HepG2 (cell line): ENCODE measurements around the gene HCFC2. TPM values are rescaled to one million over a fixed set of nuclear protein-coding genes. Genes with fewer than 3 reads are reported as not detected.

ENCODE experiments used
- ATAC-seq: fragments of 200-7000 bp; cut with Tn5 transposase; 3 replicates; pipeline ENCODE4 v1.9.1; 2020; ENCODE audit warnings: mild to moderate bottlenecking, moderate library complexity
- BruUV-seq: library from RNA; stranded (reverse); fragments of 400-500 nt; replicated peaks from 2 replicates; lab custom pipeline; 2021; lab: Mats Ljungman, UMichigan
- CTCF ChIA-PET: fragments of 300-600 bp; formaldehyde crosslinking; extraction: SDS; loops from one replicate; lab custom pipeline; 2021; ENCODE audit warnings: low total read pairs, inconsistent platforms, low intra/inter-chr PET ratio; lab: Yijun Ruan, JAX
- POLR2A ChIA-PET: fragments of 350-600 bp; sonication (Branson Sonifier 250); formaldehyde crosslinking; loops from one replicate; lab custom pipeline; 2020; ENCODE audit warnings: antibody characterized with exemption, inconsistent platforms; lab: Yijun Ruan, JAX
- DNase-seq: peaks from one replicate; pipeline ENCODE4 v3.0.0-alpha.2; 2015; ENCODE audit warnings: low spot score
- FAIRE-seq: peaks from 3 replicates; lab custom pipeline; 2011; peaks lifted over from hg19 to GRCh38; lab: Jason Lieb, UNC
- H2AFZ ChIP-seq: one replicate; pipeline ENCODE4 v1.6.1; 2011; ENCODE audit warnings: low read length, inconsistent platforms
- H3K27ac ChIP-seq: fragments of 300-600 bp; 3 replicates; pipeline ENCODE4 v1.8.0; 2011; ENCODE audit warnings: mixed run types, mild to moderate bottlenecking, mixed read lengths, low read length, inconsistent platforms; ENCODE audit not compliant: insufficient read depth; ENCODE audit errors: extremely low read length
- H3K27me3 ChIP-seq, 2 experiments: fragments of 200-600 bp in 1 of 2; 2 replicates in 1 of 2; 3 replicates in 1 of 2; pipeline versions ENCODE4 v1.6.0 to v1.8.0; 2011; ENCODE audit warnings: low read length in 2 of 2, mild to moderate bottlenecking in 2 of 2, moderate library complexity in 2 of 2, inconsistent platforms in 1 of 2; ENCODE audit not compliant: insufficient read depth in 2 of 2, control insufficient read depth in 1 of 2
- H3K36me3 ChIP-seq, 2 experiments: fragments of 200-600 bp in 1 of 2; replicated peaks in 1 of 2; 2 replicates in 1 of 2; 3 replicates in 1 of 2; pipeline versions ENCODE4 v1.5.1 to v1.8.0; 2011; ENCODE audit warnings: low read length in 2 of 2, inconsistent platforms in 1 of 2; ENCODE audit not compliant: insufficient read depth in 2 of 2, control insufficient read depth in 1 of 2
- H3K4me1 ChIP-seq: 2 replicates; pipeline ENCODE4 v1.5.1; 2012; ENCODE audit warnings: low read length, inconsistent platforms; ENCODE audit not compliant: insufficient read depth
- H3K4me2 ChIP-seq: 2 replicates; pipeline ENCODE4 v1.6.0; 2011; ENCODE audit warnings: low read depth, low read length, inconsistent platforms
- H3K4me3 ChIP-seq, 3 experiments: fragments of 200-600 bp in 1 of 3; sonication (generic), shearing (Covaris generic) in 1 of 3; replicated peaks in 1 of 3; 2 replicates each; pipeline ENCODE4 v1.5.1; 2011 to 2016; ENCODE audit warnings: low read length in 3 of 3, inconsistent platforms in 2 of 3, low read depth in 2 of 3, mild to moderate bottlenecking in 2 of 3, control low read depth in 1 of 3, mixed read lengths in 1 of 3; ENCODE audit not compliant: insufficient read depth in 1 of 3
- H3K79me2 ChIP-seq: one replicate; pipeline ENCODE4 v1.6.1; 2011; ENCODE audit warnings: low read length, inconsistent platforms; ENCODE audit not compliant: insufficient read depth
- H3K9ac ChIP-seq: 2 replicates; pipeline ENCODE4 v1.6.0; 2011; ENCODE audit warnings: mild to moderate bottlenecking, low read depth, low read length, inconsistent platforms; ENCODE audit not compliant: insufficient read depth
- H3K9me3 ChIP-seq: 2 replicates; pipeline ENCODE4 v1.5.1; 2012; ENCODE audit warnings: mild to moderate bottlenecking, low read length
- H4K20me1 ChIP-seq: 2 replicates; pipeline ENCODE4 v1.6.0; 2011; ENCODE audit warnings: inconsistent platforms, mild to moderate bottlenecking, low read length, moderate library complexity; ENCODE audit not compliant: insufficient read depth
- BRF2 ChIP-seq: sonication (generic); formaldehyde crosslinking; IDR thresholded peaks from 2 replicates; pipeline ENCODE4 v1.8.1; 2022; ENCODE audit warnings: mild to moderate bottlenecking, missing genetic modification reagents
- ISX ChIP-seq: sonication (generic); formaldehyde crosslinking; conservative IDR thresholded peaks from 2 replicates; pipeline ENCODE4 v1.5.0; 2020; ENCODE audit warnings: missing genetic modification reagents
- MAZ ChIP-seq, 2 experiments: sonication (generic) in 1 of 2; formaldehyde crosslinking in 1 of 2; IDR thresholded peaks; 2 replicates each; pipeline versions ENCODE4 v1.5.0 to v1.6.1; 2012 to 2020; ENCODE audit warnings: low read depth in 2 of 2, mild to moderate bottlenecking in 2 of 2, borderline replicate concordance in 1 of 2, improper control_type of control experiment in 1 of 2, low read length in 1 of 2, missing genetic modification reagents in 1 of 2, moderate library complexity in 1 of 2
- PRDM15 ChIP-seq: sonication (generic); formaldehyde crosslinking; IDR thresholded peaks from 2 replicates; pipeline ENCODE4 v1.4.0; 2020; ENCODE audit warnings: missing genetic modification reagents
- PRMT3 ChIP-seq: sonication (generic); formaldehyde crosslinking; IDR thresholded peaks from 2 replicates; pipeline ENCODE4 v1.8.1; 2022; ENCODE audit warnings: low read depth, mild to moderate bottlenecking, moderate library complexity, missing genetic modification reagents, borderline replicate concordance
- RXRA ChIP-seq: sonication (generic); formaldehyde crosslinking; IDR thresholded peaks from 2 replicates; pipeline ENCODE4 v1.5.1; 2020; ENCODE audit warnings: missing genetic modification reagents
- TEF ChIP-seq: sonication (generic); formaldehyde crosslinking; IDR thresholded peaks from 2 replicates; pipeline ENCODE4 v1.5.0; 2020; ENCODE audit warnings: missing genetic modification reagents
- TRAFD1 ChIP-seq: sonication (generic); formaldehyde crosslinking; IDR thresholded peaks from 2 replicates; pipeline ENCODE4 v1.5.1; 2020; ENCODE audit warnings: missing genetic modification reagents, mild to moderate bottlenecking, borderline replicate concordance
- TRIM24 ChIP-seq: sonication (generic); formaldehyde crosslinking; IDR thresholded peaks from 2 replicates; pipeline ENCODE4 v1.8.0; 2022; ENCODE audit warnings: mild to moderate bottlenecking, missing genetic modification reagents
- ZBTB42 ChIP-seq: sonication (generic); formaldehyde crosslinking; IDR thresholded peaks from 2 replicates; pipeline ENCODE4 v1.5.0; 2020; ENCODE audit warnings: mild to moderate bottlenecking, missing genetic modification reagents
- ZFP36L2 ChIP-seq: sonication (generic); formaldehyde crosslinking; IDR thresholded peaks from 2 replicates; pipeline ENCODE4 v1.4.0; 2020; ENCODE audit warnings: missing genetic modification reagents
- ZFY ChIP-seq: sonication (generic); formaldehyde crosslinking; IDR thresholded peaks from 2 replicates; pipeline ENCODE4 v1.4.0; 2020; ENCODE audit warnings: missing genetic modification reagents
- ZNF337 ChIP-seq: sonication (generic); formaldehyde crosslinking; IDR thresholded peaks from 2 replicates; pipeline ENCODE4 v1.5.1; 2020; ENCODE audit warnings: missing genetic modification reagents, low read depth, mild to moderate bottlenecking, borderline replicate concordance
- ZNF343 ChIP-seq: sonication (generic); formaldehyde crosslinking; IDR thresholded peaks from 2 replicates; pipeline ENCODE4 v1.4.0; 2020; ENCODE audit warnings: mild to moderate bottlenecking, missing genetic modification reagents
- ZNF431 ChIP-seq: sonication (generic); formaldehyde crosslinking; IDR thresholded peaks from 2 replicates; pipeline ENCODE4 v1.9.0; 2022; ENCODE audit warnings: missing genetic modification reagents, low read depth, mild to moderate bottlenecking, borderline replicate concordance
- ZNF547 ChIP-seq: sonication (generic); formaldehyde crosslinking; IDR thresholded peaks from 2 replicates; pipeline ENCODE4 v1.5.1; 2020; ENCODE audit warnings: mild to moderate bottlenecking, missing genetic modification reagents
- WGBS: methylation state at CpG from one replicate; pipeline ENCODE4 v1.1.6; 2017; ENCODE audit warnings: low lambda C conversion rate; 5-methylcytosine and 5-hydroxymethylcytosine counted together
- in situ Hi-C: cut with HindIII; loops from 2 replicates; pipeline ENCODE4 v1.10.0; 2017; ENCODE audit warnings: low pct_unique_long_range_greater_than_20kb; ENCODE audit not compliant: extremely low pct_ligation_motif_present
- intact Hi-C: fragments of 100-400 bp; cut with micrococcal nuclease; formaldehyde crosslinking; loops from one replicate; pipeline ENCODE4 v1.10.0; 2022; ENCODE audit not compliant: unreplicated experiment
- polyA plus RNA-seq, 8 experiments: library from polyadenylated mRNA; depleted of rRNA in 3 of 8; stranded (reverse) in 7 of 8; unstranded in 1 of 8; fragments of >200 nt; fragmentation: Illumina TruSeq in 4 of 8; extraction: Trizol in 4 of 8; gene quantifications; 2 replicates each; pipeline versions ENCODE4 v1.2.1 to v1.2.3, GENCODE V29; 2011 to 2016; ENCODE audit warnings: low read depth in 4 of 8, missing spikeins in 1 of 8, mixed read lengths in 1 of 8; ENCODE audit not compliant: insufficient read depth in 1 of 8
- total RNA-seq, 5 experiments: library from RNA; depleted of rRNA; stranded (reverse); fragments of >200 nt; fragmentation: Illumina TruSeq; extraction: Trizol; gene quantifications; 2 replicates each; pipeline ENCODE4 v1.2.3, GENCODE V29; 2016; ENCODE audit warnings: low read depth in 1 of 5

HCFC2 gene
- total and polyA plus RNA-seq, 2 of the 13 experiments (the other 11 are each of a cell fraction or from before 2014, with no cell fraction given): 3.7 to 4.9 TPM

- TF ChIP-seq TEF (CRISPR knock-in tag): no peak
- no peak for TF ChIP-seq TRAFD1
- TF ChIP-seq RXRA (CRISPR knock-in tag): no peak
- TF ChIP-seq MAZ (IDR thresholded peaks at IDR 0.05; ENCODE audit: borderline replicate concordance, low read depth, low read length): no peak
- no peak for TF ChIP-seq MAZ (CRISPR knock-in tag; IDR thresholded peaks at IDR 0.05; ENCODE audit: low read depth)
- no peak for TF ChIP-seq ZNF337 (CRISPR knock-in tag)
- no peak for TF ChIP-seq ZFP36L2 (CRISPR knock-in tag)
- no peak for TF ChIP-seq TRIM24 (CRISPR knock-in tag)
- TF ChIP-seq ZNF343: no peak
These were observed 20.2 kb upstream of the HCFC2 start (continued) for GRCh38 chr12:104044158-104044557.

- Histone ChIP-seq H3K9ac (no peak overlapping the region), H2AFZ (no peak overlapping the region), H3K36me3 (no peaks in the 10 kb centered on the region), H3K9me3 (no peaks in the 10 kb centered on the region), H3K4me2 (no peak overlapping the region), H3K27ac (no peak overlapping the region), H3K4me1 (peaks cover 18% of the 10 kb centered on the region), H3K4me3 (no peak overlapping the region), H3K79me2 (no peaks in the 10 kb centered on the region), H3K27me3 (peaks cover 4 to 52% of the 10 kb centered on the region in 2 experiments; a peak in 4 of 5 replicates), H4K20me1 (no peaks in the 10 kb centered on the region)
- ChIA-PET POLR2A (interaction anchor here (0.5 kb wide), 1 partner anchor 14 kb away, joined by 3 read pairs; no protein-coding TSS in a partner anchor), CTCF (no interaction called here)
- no peak for ATAC-seq
- no TSS peak for BruUV-seq
- in situ Hi-C loops: no loop called here
- FAIRE-seq: no peak
- no peak for DNase-seq
- WGBS: 11% methylated on average over 4 of the region's 4 CpGs
- intact Hi-C loops: no loop called here
- TF ChIP-seq PRMT3 (CRISPR knock-in tag) (no peak), ZFY (CRISPR knock-in tag) (no peak), ISX (no peak), BRF2 (CRISPR knock-in tag) (no peak), ZBTB42 (CRISPR knock-in tag) (no peak), ZNF547 (CRISPR knock-in tag) (no peak), ZNF431 (CRISPR knock-in tag) (no peak), PRDM15 (CRISPR knock-in tag) (no peak)
These were observed 18.0 kb upstream of the HCFC2 start for GRCh38 chr12:104046306-104046705.
